Upper lobe of left lung (tissue), 6 donors: ENCODE measurements around the gene TIMM44. TPM values are rescaled to one million over a fixed set of nuclear protein-coding genes. Genes with fewer than 3 reads are reported as not detected.

Experiments
- ATAC-seq, 2 donors: fragments of 200-7000 bp; cut with Tn5 transposase; one replicate each; pipeline ENCODE4 v1.9.1; 2022; ENCODE audit warnings: mild to moderate bottlenecking in 2 of 2, moderate library complexity in 2 of 2; ENCODE audit not compliant: low FRiP score in 2 of 2
- DNase-seq, 2 donors: peaks; one replicate each; pipeline ENCODE4 v3.0.0-alpha.2; 2019 to 2020
- H3K27ac ChIP-seq, 4 donors: fragments of 200-600 bp; sonication (generic); one replicate each; pipeline ENCODE4 v1.5.1; 2016 to 2019
- H3K27me3 ChIP-seq, 4 donors: fragments of 200-600 bp; sonication (generic); one replicate each; pipeline ENCODE4 v1.5.1; 2017 to 2019
- H3K36me3 ChIP-seq, 4 donors: fragments of 200-600 bp; sonication (generic); one replicate each; pipeline ENCODE4 v1.5.1; 2016 to 2019
- H3K4me1 ChIP-seq, 4 donors: fragments of 200-600 bp; sonication (generic); one replicate each; pipeline ENCODE4 v1.5.1; 2018 to 2019
- H3K4me3 ChIP-seq, 4 donors: fragments of 200-600 bp; sonication (generic); one replicate each; pipeline ENCODE4 v1.5.1; 2017 to 2019; ENCODE audit warnings: mild to moderate bottlenecking in 2 of 4, moderate library complexity in 1 of 4
- H3K9me3 ChIP-seq, 4 donors: fragments of 200-600 bp; sonication (generic); one replicate each; pipeline ENCODE4 v1.5.1; 2018 to 2019
- EP300 ChIP-seq, 4 donors: sonication (generic); formaldehyde crosslinking; IDR thresholded peaks; one replicate each; pipeline ENCODE4 v1.5.1; 2017; ENCODE audit warnings: antibody characterized with exemption in 4 of 4, control low read depth in 2 of 4
- POLR2A ChIP-seq, 4 donors: fragments of 450-650 bp; IDR thresholded peaks; one replicate each; pipeline ENCODE4 v1.5.1; 2016 to 2017; ENCODE audit warnings: antibody characterized with exemption in 4 of 4, mild to moderate bottlenecking in 2 of 4
- POLR2AphosphoS5 ChIP-seq, 2 donors: sonication (generic); formaldehyde crosslinking; IDR thresholded peaks; one replicate each; pipeline ENCODE4 v1.5.1; 2017; ENCODE audit warnings: antibody characterized with exemption in 2 of 2
- WGBS, 2 donors: methylation state at CpG; one replicate each; pipeline ENCODE4 v1.1.5; 2017 to 2018; 5-methylcytosine and 5-hydroxymethylcytosine counted together
- total RNA-seq, 6 donors: library from RNA; depleted of rRNA in 4 of 6; stranded (reverse); fragments of >200 nt in 4 of 6; gene quantifications; one replicate each; pipeline versions ENCODE4 v1.1.0 to v1.2.1, GENCODE V29; 2016 to 2021
- TF ChIP-seq, protein P1 (sequence below), 6 experiments: fragments of 450-650 bp in 4 of 6; fragments of 200-600 bp in 2 of 6; sonication (generic) in 2 of 6; IDR thresholded peaks; one replicate each; pipeline ENCODE4 v1.5.1; 2016 to 2019; ENCODE audit warnings: antibody characterized with exemption in 6 of 6
- donor health status: DM: no; HTN: no; CAD: no; lungs with moderate emphysema.
- donor health status: DM: no; HTN: yes; CAD: no; lungs with severe emphysema.

Gene TIMM44
- total RNA-seq, 6 donors from 2014 or later = 39.8 to 83.2 (median 52.7) TPM

DNA sequence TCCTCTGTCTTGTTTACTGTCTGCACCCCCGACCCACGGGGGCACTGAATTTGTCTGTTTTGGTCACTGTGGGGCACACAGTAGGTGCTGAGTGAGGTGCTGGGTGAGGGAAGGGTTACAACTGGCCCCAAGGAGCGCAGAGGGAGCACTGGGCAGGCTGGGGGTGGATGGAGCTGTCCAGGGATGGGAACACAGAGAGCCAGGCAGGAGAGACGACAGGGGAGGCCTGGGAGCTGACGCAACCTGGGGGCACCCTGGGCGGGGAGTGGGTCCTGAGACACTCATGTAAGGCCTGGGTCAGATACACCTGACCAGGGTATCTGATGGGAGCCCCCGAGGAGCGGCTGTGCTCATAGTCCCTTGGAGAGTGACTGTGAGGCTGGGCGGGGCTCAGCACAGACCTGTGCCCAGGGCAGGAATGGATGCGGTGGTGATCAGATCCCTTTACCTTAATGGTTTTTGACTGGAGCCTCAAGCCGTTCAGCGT lies 37.2 kb upstream of the TIMM44 start:
- TF ChIP-seq EP300 (IDR thresholded peaks at IDR 0.05) (no peak), POLR2AphosphoS5 (IDR thresholded peaks at IDR 0.05) (no peak), POLR2A (IDR thresholded peaks at IDR 0.05) (no peak)
- TF ChIP-seq, protein P1, sequence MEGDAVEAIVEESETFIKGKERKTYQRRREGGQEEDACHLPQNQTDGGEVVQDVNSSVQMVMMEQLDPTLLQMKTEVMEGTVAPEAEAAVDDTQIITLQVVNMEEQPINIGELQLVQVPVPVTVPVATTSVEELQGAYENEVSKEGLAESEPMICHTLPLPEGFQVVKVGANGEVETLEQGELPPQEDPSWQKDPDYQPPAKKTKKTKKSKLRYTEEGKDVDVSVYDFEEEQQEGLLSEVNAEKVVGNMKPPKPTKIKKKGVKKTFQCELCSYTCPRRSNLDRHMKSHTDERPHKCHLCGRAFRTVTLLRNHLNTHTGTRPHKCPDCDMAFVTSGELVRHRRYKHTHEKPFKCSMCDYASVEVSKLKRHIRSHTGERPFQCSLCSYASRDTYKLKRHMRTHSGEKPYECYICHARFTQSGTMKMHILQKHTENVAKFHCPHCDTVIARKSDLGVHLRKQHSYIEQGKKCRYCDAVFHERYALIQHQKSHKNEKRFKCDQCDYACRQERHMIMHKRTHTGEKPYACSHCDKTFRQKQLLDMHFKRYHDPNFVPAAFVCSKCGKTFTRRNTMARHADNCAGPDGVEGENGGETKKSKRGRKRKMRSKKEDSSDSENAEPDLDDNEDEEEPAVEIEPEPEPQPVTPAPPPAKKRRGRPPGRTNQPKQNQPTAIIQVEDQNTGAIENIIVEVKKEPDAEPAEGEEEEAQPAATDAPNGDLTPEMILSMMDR (IDR thresholded peaks at IDR 0.05) = no peak
- Histone ChIP-seq H3K9me3 (no peaks in the 10 kb centered on the region), H3K36me3 (peaks cover 12 to 90% (median 66%) of the 10 kb centered on the region in 4 donors), H3K4me1 (no peaks in the 10 kb centered on the region), H3K27me3 (no peaks in the 10 kb centered on the region), H3K27ac (no peak overlapping the region), H3K4me3 (no peak overlapping the region)
- ATAC-seq = no peak
- no peak for DNase-seq
- WGBS, 2 donors = 91 to 95% methylated on average over 12 of the region's 12 CpGs

DNA sequence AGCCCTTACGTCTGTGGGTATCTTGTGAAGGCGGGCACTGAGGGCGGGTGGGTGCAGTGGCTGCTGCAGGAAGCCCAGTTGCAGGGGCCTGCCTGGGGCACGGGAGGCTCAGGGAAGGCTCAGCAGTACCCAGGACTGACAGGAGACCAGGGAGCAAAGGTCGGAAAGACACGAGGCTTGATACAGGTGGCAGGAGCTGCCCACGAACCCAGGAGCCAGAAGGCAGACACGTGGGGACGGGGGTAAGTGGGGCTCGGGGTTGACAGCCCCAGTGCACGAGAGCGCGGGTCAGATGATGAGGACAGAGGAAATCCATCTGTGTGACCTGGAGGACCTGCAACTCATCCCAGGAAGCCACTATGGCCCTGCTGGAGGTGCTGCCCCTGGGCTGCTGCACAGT lies 36.7 kb upstream of the TIMM44 start:
- DNase-seq = no peak
- WGBS, 2 donors = 91 to 94% methylated on average over 8 to 11 of the region's 13 CpGs
- no peak for ATAC-seq
- TF ChIP-seq, protein P1 (IDR thresholded peaks at IDR 0.05) = no peak
- TF ChIP-seq POLR2A (IDR thresholded peaks at IDR 0.05) (no peak), POLR2AphosphoS5 (IDR thresholded peaks at IDR 0.05) (no peak), EP300 (IDR thresholded peaks at IDR 0.05) (no peak)
- no peak overlapping the region for H3K27ac ChIP-seq
- no peak overlapping the region for H3K4me3 ChIP-seq
- H3K36me3 ChIP-seq = peaks cover 12 to 90% (median 62%) of the 10 kb centered on the region in 4 donors
- H3K4me1 ChIP-seq = no peaks in the 10 kb centered on the region
- no peaks in the 10 kb centered on the region for H3K9me3 ChIP-seq
- H3K27me3 ChIP-seq = no peaks in the 10 kb centered on the region

- TF ChIP-seq EP300 (IDR thresholded peaks at IDR 0.05) (no peak), POLR2AphosphoS5 (IDR thresholded peaks at IDR 0.05) (no peak), POLR2A (IDR thresholded peaks at IDR 0.05) (no peak)
- TF ChIP-seq, protein P1 (IDR thresholded peaks at IDR 0.05) = no peak
- WGBS, 2 donors = 91 to 100% methylated on average over 1 to 8 of the region's 8 CpGs
- Histone ChIP-seq H3K27me3 (no peaks in the 10 kb centered on the region), H3K36me3 (peaks cover 12 to 93% (median 66%) of the 10 kb centered on the region in 4 donors), H3K27ac (no peak overlapping the region), H3K9me3 (no peaks in the 10 kb centered on the region), H3K4me3 (no peak overlapping the region), H3K4me1 (no peaks in the 10 kb centered on the region)
- no peak for DNase-seq
- no peak for ATAC-seq
Observed at GRCh38 chr19:7979559-7979958, 36.1 kb upstream of the TIMM44 start.

DNA sequence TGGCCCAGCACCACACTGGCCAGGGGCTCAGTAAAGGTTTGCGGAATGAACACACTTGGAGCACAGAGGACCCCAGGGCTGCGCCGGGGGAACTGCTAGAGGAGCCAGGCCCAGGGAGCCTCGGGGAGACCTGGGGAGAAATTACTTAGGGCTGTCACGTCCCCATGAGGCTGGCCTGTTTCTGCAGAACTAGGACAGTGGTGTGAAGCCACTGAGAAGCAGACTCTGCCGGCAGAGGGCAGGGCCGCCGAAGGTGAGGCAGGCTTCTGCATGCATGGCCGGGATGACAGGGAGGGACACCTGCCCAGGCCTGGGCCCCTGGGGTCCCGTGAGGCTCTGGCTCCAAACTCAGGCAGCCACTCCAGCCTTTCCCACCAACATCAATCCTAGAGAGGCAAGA lies 35.5 kb upstream of the TIMM44 start:
- H3K27me3 ChIP-seq = no peaks in the 10 kb centered on the region
- no peaks in the 10 kb centered on the region for H3K4me1 ChIP-seq
- no peak overlapping the region for H3K4me3 ChIP-seq
- 93 to 95% methylated on average over 6 to 10 of the region's 10 CpGs for WGBS, 2 donors
- H3K36me3 ChIP-seq = peaks cover 17 to 93% (median 64%) of the 10 kb centered on the region in 4 donors
- TF ChIP-seq POLR2AphosphoS5 (IDR thresholded peaks at IDR 0.05) (no peak), EP300 (IDR thresholded peaks at IDR 0.05) (no peak), POLR2A (IDR thresholded peaks at IDR 0.05) (no peak)
- TF ChIP-seq, protein P1 (IDR thresholded peaks at IDR 0.05) = no peak
- no peak for DNase-seq
- no peaks in the 10 kb centered on the region for H3K9me3 ChIP-seq
- no peak for ATAC-seq
- H3K27ac ChIP-seq = no peak overlapping the region

DNA sequence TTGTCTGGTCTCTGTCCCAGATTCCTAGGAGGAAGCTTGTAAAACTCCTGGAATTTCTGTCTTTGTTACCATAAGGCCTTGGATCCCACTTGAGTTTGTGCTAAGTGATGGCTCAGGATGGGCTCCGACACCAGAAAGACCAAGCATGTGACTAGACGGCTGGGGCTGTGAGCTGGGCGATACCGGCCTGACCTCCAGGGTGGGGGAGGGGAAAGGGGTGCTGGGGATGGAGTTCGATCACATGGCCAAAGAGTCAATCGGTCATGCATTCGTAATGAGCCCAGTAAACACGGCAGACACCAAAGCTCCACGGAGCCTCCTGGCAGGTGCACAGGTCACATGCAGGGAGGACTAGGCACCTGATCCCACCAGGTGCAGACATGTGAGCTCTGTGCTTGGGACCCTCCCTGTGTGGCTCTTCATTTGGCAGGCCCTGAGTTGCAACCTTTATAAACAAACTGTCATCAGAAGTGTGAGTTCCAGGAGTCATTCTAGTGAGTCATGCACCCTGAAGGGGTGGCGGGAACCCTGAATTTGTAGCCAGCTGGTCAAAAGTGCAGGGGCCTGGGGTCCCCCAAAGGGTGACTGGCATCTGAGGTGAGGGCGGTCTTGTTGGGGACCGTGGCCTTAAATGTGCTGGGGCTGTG lies 34.8 kb upstream of the TIMM44 start:
- Histone ChIP-seq H3K4me1 (no peaks in the 10 kb centered on the region), H3K4me3 (no peak overlapping the region), H3K36me3 (peaks cover 22 to 93% (median 67%) of the 10 kb centered on the region in 4 donors), H3K9me3 (no peaks in the 10 kb centered on the region), H3K27ac (no peak overlapping the region), H3K27me3 (no peaks in the 10 kb centered on the region)
- TF ChIP-seq, protein P1 (IDR thresholded peaks at IDR 0.05) = no peak
- TF ChIP-seq EP300 (IDR thresholded peaks at IDR 0.05) (no peak), POLR2A (IDR thresholded peaks at IDR 0.05) (no peak)
- ATAC-seq = no peak
- DNase-seq = no peak
- 90 to 93% methylated on average over 9 to 12 of the region's 12 CpGs for WGBS, 2 donors
